Left ventricle myocardium inferior (tissue), 1 donor: ENCODE data around the gene A4GNT. TPM values are rescaled to one million over a fixed set of nuclear protein-coding genes. Genes with fewer than 3 reads are reported as not detected.

Source experiments
- DNase-seq: peaks from one replicate; pipeline ENCODE4 v3.0.0-alpha.2; 2020
- H3K27ac ChIP-seq: fragments of 200-600 bp; replicated peaks from 2 replicates; pipeline ENCODE4 v1.8.0; 2021
- H3K27me3 ChIP-seq: fragments of 200-600 bp; 2 replicates; pipeline ENCODE4 v1.8.0; 2021; ENCODE audit warnings: low read depth
- H3K36me3 ChIP-seq: fragments of 200-600 bp; 2 replicates; pipeline ENCODE4 v1.8.0; 2021
- H3K4me1 ChIP-seq: fragments of 200-600 bp; 2 replicates; pipeline ENCODE4 v1.8.0; 2021
- H3K4me3 ChIP-seq: fragments of 200-600 bp; 2 replicates; pipeline ENCODE4 v1.8.0; 2021; ENCODE audit warnings: mild to moderate bottlenecking, moderate library complexity
- H3K9me3 ChIP-seq: fragments of 200-600 bp; replicated peaks from 2 replicates; pipeline ENCODE4 v1.8.0; 2021
- intact Hi-C: fragments of 100-400 bp; cut with micrococcal nuclease; formaldehyde crosslinking; loops from one replicate; pipeline ENCODE4 v1.11.0; 2022
- total RNA-seq: library from RNA; stranded (reverse); fragmentation: NEBNext Ultra II Directional; extraction: Animal tissue kit (Norgen Biotek cat#: 25700); gene quantifications from one replicate; pipeline ENCODE4 v1.2.1, GENCODE V29; 2021
- TF ChIP-seq, protein P1 (sequence below): fragments of 200-600 bp; IDR thresholded peaks from 2 replicates; pipeline ENCODE4 v1.8.0; 2021; ENCODE audit warnings: antibody characterized with exemption, mild to moderate bottlenecking, borderline replicate concordance
- donor health status: DM: no; HTN: yes; CAD: no; lungs with severe emphysema.

The A4GNT gene
- total RNA-seq, 1 donor from 2014 or later = not detected

GRCh38 chr3:138081371-138082084 is 50.7 kb downstream of the A4GNT start:
- H3K4me1 ChIP-seq = peaks cover 6% of the 10 kb centered on the region
- peaks cover 57% of the 10 kb centered on the region for H3K36me3 ChIP-seq
- H3K27ac ChIP-seq = peak overlapping the region; percentile 21
- TF ChIP-seq, protein P1, sequence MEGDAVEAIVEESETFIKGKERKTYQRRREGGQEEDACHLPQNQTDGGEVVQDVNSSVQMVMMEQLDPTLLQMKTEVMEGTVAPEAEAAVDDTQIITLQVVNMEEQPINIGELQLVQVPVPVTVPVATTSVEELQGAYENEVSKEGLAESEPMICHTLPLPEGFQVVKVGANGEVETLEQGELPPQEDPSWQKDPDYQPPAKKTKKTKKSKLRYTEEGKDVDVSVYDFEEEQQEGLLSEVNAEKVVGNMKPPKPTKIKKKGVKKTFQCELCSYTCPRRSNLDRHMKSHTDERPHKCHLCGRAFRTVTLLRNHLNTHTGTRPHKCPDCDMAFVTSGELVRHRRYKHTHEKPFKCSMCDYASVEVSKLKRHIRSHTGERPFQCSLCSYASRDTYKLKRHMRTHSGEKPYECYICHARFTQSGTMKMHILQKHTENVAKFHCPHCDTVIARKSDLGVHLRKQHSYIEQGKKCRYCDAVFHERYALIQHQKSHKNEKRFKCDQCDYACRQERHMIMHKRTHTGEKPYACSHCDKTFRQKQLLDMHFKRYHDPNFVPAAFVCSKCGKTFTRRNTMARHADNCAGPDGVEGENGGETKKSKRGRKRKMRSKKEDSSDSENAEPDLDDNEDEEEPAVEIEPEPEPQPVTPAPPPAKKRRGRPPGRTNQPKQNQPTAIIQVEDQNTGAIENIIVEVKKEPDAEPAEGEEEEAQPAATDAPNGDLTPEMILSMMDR = no peak
- no peak for DNase-seq
- H3K4me3 ChIP-seq = no peak overlapping the region
- H3K9me3 ChIP-seq = no peaks in the 10 kb centered on the region
- no peaks in the 10 kb centered on the region for H3K27me3 ChIP-seq
- intact Hi-C loops = no loop called here

- intact Hi-C loops = no loop called here
- H3K27ac ChIP-seq = no peak overlapping the region
- peaks cover 68% of the 10 kb centered on the region for H3K36me3 ChIP-seq
- no peaks in the 10 kb centered on the region for H3K9me3 ChIP-seq
- no peak overlapping the region for H3K4me3 ChIP-seq
- no peak for DNase-seq
- TF ChIP-seq, protein P1 = no peak
- peaks cover 6% of the 10 kb centered on the region for H3K4me1 ChIP-seq
- no peaks in the 10 kb centered on the region for H3K27me3 ChIP-seq
These were observed 52.3 kb downstream of the A4GNT start for GRCh38 chr3:138079901-138080300.

DNA sequence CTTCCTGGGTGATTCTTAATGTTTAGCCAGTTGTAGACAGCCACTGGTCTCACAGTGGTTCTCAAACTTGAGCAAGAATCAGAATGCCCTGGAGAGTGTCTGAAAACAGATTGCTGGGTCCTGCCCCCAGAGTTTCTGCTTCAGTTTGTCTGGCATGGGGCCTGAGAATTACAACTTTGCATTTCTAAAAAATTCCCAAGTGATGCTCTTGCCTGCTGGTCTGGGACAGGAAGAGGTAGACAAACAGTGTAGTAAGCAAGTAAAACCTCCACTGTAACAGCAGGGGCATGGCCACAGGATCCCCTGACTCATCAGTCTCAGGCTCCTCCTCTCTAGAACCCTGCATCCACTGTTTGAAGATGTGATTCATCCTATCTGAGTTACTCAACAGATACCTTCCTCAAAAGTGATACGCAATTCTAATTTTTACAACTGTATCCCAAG is 53.3 kb downstream of the A4GNT start:
- no peak overlapping the region for H3K4me3 ChIP-seq
- TF ChIP-seq, protein P1 = no peak
- no peak for DNase-seq
- intact Hi-C loops = no loop called here
- H3K27ac ChIP-seq = no peak overlapping the region
- peaks cover 65% of the 10 kb centered on the region for H3K36me3 ChIP-seq
- peaks cover 6% of the 10 kb centered on the region for H3K4me1 ChIP-seq
- H3K9me3 ChIP-seq = no peaks in the 10 kb centered on the region
- H3K27me3 ChIP-seq = no peaks in the 10 kb centered on the region

GRCh38 chr3:138078096-138078495 is 54.1 kb downstream of the A4GNT start:
- Histone ChIP-seq H3K36me3 (peaks cover 65% of the 10 kb centered on the region), H3K27ac (no peak overlapping the region), H3K4me3 (no peak overlapping the region), H3K27me3 (no peaks in the 10 kb centered on the region), H3K9me3 (no peaks in the 10 kb centered on the region), H3K4me1 (peaks cover 6% of the 10 kb centered on the region)
- TF ChIP-seq, protein P1 = no peak
- DNase-seq = no peak
- intact Hi-C loops = no loop called here

Other genes with a start within 250 kb of the A4GNT start
- not detected for gene CLDN18, start 122.2 kb downstream of the A4GNT start, total RNA-seq
- gene DZIP1L, start 16.8 kb downstream of the A4GNT start, total RNA-seq = 4.7 TPM
- gene DBR1, start 42.5 kb upstream of the A4GNT start, total RNA-seq = 7.9 TPM
- gene ARMC8, start 54.9 kb upstream of the A4GNT start, total RNA-seq = 31.2 TPM
- not detected for gene NME9, start 197.5 kb upstream of the A4GNT start, total RNA-seq
- gene MRAS, start 216.2 kb upstream of the A4GNT start, total RNA-seq = 349 TPM